Measurements from ENCODE around the gene RPL36AL.

- TF ChIP-seq, protein P1, sequence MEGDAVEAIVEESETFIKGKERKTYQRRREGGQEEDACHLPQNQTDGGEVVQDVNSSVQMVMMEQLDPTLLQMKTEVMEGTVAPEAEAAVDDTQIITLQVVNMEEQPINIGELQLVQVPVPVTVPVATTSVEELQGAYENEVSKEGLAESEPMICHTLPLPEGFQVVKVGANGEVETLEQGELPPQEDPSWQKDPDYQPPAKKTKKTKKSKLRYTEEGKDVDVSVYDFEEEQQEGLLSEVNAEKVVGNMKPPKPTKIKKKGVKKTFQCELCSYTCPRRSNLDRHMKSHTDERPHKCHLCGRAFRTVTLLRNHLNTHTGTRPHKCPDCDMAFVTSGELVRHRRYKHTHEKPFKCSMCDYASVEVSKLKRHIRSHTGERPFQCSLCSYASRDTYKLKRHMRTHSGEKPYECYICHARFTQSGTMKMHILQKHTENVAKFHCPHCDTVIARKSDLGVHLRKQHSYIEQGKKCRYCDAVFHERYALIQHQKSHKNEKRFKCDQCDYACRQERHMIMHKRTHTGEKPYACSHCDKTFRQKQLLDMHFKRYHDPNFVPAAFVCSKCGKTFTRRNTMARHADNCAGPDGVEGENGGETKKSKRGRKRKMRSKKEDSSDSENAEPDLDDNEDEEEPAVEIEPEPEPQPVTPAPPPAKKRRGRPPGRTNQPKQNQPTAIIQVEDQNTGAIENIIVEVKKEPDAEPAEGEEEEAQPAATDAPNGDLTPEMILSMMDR (IDR thresholded peaks at IDR 0.05), result no peak
- no peak for TF ChIP-seq POLR2A (IDR thresholded peaks at IDR 0.05)
Observed at GRCh38 chr14:49584058-49584457, 36.4 kb downstream of the RPL36AL start.
